ENCODE data around the gene STAC2.
"Not testable (repeated sequence)": the region's sequence is repeated elsewhere in the genome, so short reads cannot be mapped to it uniquely, and the experiment has no call there.

The STAC2 gene

DNA sequence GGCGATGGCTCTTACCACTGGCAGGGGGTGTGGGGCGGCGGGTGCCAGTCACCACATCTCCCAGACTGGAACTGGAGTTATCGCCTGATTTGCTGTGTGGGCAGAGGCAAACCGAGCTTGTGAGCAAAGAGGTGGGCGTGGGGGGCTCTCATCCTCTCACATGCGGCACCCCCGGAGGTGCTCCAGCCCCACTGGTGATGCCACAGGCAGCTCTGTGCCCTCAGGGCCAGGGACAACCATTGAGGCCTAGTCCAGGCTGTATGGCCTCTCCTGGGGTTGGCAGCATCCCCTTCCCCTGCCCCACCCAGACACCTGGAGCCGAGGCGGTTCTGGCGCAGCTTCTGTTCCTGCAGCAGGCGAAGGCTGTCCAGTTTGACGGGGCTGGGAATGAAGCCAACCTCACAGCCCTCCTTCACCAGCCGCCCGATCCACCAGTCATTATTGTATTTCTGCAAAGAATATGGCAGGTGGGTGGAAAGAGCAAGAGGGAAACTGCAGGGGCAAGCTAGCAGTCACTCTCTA is 39.2 kb downstream of the STAC2 start:
- no peak for DNase-seq

DNA sequence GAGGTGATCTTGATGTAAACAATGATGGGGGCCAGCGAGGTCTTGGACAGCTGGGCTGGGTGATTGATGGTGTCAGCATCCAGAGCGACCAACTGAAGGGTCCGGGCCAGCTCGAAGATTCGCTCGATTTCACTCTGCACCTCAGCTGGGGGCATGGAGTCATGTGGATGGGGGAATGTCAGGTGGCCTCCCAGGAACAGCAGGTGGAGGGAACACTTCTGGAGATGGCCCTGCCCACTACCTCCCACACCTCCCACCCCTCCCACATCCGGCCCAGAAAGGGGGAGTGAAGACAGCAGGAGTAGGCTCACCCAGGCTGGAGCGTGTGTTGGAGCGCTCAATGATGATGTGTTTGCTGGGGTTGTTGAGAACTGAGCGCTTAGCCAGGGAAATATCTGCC is 42.0 kb downstream of the STAC2 start:
- no peak for DNase-seq

- no peak for DNase-seq
These were observed 42.7 kb downstream of the STAC2 start for GRCh38 chr17:39183045-39183444.

GRCh38 chr17:39181303-39181702 is 44.4 kb downstream of the STAC2 start:
- no peak for DNase-seq

- no peak for DNase-seq
These were observed 47.2 kb downstream of the STAC2 start for GRCh38 chr17:39178536-39178935.

DNA sequence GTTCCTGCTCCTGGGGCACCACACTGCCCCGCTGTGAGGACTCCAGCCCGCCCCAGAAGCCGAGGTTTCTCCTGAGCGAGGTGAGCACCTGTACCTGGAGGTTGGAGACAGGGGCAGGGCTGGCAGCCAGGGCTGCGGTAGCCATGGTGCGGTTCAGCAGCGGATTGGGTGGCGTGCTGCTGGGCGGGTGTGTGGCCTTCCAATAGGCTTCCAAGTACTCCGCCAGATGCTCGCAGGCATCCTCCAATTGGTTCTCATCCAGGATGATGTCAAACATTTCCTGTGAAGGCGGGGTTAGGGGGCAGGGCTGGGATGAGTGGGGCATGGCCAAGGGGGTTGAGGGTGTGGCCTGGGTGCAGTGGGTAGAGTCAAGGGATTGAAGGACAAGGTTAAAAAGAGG is 48.5 kb downstream of the STAC2 start:
- no peak for DNase-seq

DNA sequence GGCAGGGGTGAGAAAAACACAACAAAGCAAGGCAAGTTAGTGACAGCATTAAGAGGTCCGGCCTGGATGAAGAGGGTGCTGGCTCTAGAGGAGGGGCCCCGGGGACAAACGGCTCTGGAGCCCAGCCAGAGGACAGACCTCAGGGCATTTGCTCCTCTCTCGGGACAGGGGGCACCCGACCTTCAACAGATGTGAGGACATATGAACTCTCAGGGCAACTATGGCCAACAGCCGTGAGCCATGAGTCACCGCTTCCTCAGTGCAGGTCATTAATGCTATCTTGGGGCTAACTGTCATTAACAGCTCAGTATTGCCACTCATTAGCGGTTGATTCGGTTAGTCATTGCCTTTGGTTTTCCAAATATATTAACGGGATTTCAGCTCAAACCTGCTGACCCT is 50.1 kb downstream of the STAC2 start:
- DNase-seq = no peak

DNA sequence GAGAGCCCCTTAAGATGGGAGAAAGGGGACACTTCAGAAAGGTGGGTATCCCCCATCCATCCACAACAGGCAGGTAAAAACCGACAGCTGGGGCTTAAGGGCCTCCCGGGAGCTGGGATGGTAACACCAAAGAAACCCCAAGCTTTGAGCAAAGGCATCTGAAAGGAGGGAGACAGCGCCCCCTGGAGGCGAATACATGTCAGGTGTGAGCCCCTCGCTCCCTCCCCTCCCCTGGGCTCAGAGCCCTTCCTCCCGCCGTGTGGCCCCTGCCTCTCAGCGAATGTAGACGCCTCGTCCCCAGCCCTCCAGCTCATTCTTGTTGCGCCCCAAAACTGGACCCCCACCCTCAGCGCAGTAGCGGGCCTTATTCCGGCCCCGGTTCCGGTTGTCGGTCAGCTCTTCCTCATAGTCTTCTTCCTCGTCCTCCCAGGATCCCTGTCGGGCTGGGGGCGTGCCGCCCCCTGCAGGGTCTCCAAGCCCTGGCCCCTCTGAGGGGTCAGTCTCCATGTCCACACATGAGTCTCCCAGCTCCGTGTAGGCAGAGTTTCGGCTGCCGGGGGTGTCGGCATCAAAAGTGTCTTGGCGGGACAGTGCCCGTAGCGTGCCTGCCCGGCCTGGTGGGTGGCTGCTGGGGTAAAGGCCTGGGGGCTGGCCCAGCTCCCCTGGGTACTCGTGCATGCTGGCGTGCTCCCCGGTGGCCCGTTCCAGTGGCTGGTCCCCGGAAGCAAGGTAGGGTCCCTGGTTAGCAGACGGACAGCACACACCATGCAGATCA is 50.6 kb downstream of the STAC2 start:
- peak; percentile 93 for DNase-seq

DNA sequence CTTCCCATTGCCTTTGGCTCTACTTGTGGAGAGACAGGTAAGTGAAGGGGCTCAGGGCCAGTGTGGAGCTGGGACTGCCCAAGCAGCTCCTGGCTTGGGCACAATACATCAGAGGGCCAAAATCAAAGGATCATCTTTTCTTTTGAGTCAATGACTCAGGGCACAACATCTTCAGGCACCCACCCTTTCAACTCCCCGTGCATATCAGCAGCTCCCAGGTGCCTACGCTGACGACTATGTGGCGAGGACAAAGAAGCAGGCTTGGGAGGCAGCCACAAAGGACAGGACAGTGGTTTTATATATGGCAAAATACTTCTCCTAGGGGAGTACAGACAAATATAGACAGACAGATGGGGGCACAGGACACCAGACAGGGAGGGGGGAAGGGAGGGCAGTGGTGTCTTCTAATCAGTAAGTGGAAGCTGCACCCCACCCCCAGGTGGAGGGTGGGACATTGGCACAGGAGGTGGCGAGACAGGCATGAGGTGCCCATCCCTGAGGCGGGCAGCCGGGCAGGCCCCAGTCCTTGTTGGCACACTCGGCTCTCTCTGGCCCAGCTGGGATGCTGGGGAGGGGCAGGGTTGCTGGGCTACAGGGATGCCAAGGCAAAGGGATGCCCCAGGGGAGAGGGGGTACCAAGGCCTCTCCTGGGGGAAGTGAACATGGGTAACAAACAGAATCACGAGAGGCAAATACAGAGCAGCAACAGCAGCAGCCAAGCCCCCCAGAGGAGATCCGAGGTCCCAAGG is 52.0 kb downstream of the STAC2 start:
- DNase-seq = no peak

DNA sequence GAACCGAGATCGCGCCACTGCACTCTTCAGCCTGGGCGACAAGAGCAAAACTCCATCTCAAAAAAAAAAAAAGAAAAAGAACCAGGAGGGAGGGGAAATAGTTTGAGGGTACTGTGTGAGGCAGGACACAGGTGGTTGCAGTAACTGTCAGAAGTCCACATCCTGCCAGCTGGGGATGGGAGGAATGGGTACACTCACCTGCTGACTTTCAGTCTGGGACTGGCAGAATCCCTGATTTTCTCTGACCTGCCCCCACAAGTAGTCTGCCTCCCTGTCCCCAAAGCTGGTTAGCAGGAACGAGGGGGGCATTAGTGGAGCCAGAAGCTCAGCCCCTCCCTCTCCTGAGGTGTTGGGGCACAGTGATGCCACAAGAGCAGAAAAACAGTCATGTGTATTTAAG is 52.7 kb downstream of the STAC2 start:
- DNase-seq = no peak

- DNase-seq = no peak
These were observed 53.8 kb downstream of the STAC2 start for GRCh38 chr17:39171933-39172332.

GRCh38 chr17:39170558-39170957 is 55.2 kb downstream of the STAC2 start:
- no peak for DNase-seq

GRCh38 chr17:39170109-39170508 is 55.6 kb downstream of the STAC2 start:
- DNase-seq = no peak

DNA sequence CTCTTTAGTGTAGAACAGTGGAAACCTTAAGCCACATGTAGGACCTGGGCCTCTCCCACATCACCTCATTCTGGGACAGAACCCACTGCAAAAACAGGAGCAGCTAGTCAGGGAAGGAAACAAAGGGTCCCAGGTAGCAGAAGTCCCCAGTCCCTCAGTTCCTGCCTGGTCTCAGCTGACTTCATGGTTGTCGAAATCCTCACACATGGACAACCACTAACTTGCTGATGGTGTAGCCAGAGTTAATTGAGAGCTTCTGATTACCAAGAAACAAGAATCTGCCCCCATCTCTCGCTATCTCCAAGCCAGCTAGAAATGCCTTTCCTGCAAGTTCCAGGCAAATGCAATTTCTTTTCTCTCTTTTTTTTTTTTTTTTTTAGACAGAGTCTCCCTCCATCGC is 56.2 kb downstream of the STAC2 start:
- DNase-seq = no peak

GRCh38 chr17:39169101-39169500 is 56.6 kb downstream of the STAC2 start:
- DNase-seq = no peak

- DNase-seq = not testable (repeated sequence)
These were observed 57.2 kb downstream of the STAC2 start for GRCh38 chr17:39168503-39168902.

- no peak for DNase-seq
These were observed 58.3 kb downstream of the STAC2 start for GRCh38 chr17:39167476-39167875.

DNA sequence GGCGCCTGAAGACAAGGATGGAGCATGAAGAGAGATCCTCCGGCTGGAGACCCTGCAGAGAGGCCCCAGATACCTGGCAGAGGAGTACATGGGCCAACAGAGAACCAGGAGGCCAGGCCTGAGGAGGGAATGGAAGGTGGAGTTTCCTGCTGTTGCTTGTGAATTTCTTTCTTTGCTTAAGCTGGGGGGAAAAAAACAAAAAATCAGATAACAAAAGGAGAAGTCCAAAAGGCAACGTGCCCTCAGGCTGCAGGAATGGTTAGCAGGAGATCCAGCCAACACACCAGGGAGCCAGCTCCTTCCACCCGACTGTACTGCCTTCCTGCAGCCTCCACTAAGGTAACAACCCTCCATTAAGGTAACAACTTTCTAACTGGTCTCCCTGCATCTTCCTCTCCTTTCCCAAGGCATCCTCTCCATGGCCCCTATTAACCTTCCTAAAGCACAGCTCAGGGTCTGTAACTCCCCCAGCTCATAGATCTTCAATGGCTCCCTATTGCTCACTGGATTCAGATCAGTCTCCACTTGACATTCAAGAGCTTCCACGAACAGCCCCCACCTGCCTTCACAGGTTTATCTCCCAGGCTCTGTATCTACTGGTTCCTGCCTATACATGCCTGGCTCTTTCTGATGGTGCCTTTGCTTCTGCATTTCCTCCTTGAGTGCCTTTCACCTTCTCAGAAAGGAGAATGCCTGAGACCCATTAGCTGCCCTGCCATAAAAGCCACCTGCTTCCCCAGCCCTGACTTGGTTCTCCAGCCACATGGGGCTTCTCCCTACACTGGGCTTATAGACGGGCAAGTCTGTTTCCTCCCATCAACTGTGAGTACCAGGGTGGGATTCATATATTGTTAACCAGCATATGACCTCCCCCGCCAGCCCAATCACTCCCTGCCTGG is 59.1 kb downstream of the STAC2 start:
- peak; percentile 30 for DNase-seq

- DNase-seq = no peak
These were observed 59.9 kb downstream of the STAC2 start, which contains the start of gene ARL5C for GRCh38 chr17:39165841-39166349. TSS of gene ARL5C (minus strand) at chr17:39166161. CDS start at chr17:39165760, 401 bp downstream.

DNA sequence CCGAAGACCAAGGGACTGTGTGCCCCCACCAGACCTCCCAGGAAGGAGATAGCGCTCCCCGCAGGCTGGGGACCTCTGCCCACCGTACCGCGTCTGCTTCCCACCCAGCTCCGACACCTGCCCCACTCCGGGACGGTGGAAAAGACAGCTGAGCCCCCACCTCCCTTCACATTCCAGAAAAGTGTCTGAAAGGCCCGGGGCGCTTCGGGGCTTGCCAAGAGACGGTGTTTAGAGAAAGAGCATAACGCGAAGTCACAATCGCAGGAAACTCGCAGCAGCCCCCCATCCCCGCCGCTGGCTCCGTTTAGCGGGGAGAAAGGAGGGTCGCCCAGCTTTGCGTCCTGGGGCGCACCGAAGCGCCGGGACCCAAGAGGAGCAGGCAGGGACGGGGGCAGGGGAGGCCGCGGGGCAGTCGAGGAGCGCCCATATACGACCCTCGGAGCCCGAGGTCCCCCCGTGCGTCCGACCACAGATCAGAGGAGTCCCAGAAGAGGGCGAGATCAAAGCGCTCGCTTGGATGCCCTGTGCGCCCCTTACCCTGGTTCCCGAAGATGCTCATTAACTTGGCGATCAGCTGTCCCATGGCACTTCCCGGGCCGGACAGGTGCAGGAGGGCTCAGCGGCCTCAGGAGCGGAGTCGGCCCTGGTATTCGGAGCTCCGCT is 60.4 kb downstream of the STAC2 start:
- no peak for DNase-seq

DNA sequence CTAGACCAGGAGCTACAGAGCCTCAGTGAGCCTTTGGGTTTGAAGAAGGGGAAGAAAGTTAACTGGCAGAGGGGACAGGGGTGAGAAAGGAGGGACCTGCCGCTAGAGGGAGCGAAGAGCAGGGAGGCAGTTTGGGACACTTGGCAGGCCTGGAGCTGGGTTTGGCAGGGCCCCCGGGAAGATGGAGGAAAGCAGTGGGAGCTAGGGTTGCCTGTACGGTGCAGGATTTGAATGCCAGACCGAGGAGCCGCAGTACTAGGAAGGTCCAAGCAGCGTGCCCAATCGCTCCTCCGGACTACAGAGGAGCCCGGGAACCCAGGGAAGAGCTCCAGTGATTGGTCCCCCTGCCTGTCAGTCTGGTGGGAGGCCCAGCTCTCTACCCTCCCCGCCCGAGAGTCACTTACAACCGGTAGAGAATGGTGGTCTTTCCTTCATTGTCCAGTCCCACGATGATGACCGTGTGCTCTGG is 61.0 kb downstream of the STAC2 start:
- DNase-seq = peak; percentile 95

DNA sequence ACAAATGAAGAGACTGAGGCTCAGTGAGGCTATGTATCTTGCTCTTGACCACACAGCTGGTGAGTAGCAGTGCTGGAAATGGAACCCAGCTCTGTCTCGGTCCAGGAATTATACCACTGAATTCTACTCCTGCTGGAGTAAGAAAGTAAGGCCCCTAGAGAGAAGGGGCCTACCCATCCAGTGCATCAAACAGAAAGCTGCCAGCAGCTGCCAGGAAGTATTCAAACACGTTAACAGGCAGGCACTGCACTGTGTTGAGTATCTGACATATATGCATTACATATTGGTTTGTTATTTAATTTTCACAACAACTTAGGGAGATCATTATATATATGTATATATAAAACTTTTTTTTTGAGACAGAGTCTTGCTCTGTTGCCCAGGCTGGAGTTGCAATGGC is 63.8 kb downstream of the STAC2 start:
- DNase-seq = no peak

Data from eye (tissue), 1 donor.